ENCODE measurements around the gene NAB2.
A peak's percentile ranks its signal among the peaks of the same experiment; 100 is the strongest.
"Not testable (repeated sequence)": the region's sequence is repeated elsewhere in the genome, so short reads cannot be mapped to it uniquely, and the experiment has no call there.

NAB2 gene

GRCh38 chr12:57072661-57073060 lies 16.3 kb upstream of the NAB2 start:
- no peak for DNase-seq

- DNase-seq: not testable (repeated sequence)
Observed at GRCh38 chr12:57073566-57074450, 15.1 kb upstream of the NAB2 start.

- DNase-seq: peak; percentile 100
Observed at GRCh38 chr12:57078519-57079404, 10.2 kb upstream of the NAB2 start, which contains the start of gene NEMP1. Gene NEMP1, minus strand, starts transcription at chr12:57078791. Its CDS starts 46 bp downstream, at chr12:57078745.

GRCh38 chr12:57079821-57080220 lies 9.1 kb upstream of the NAB2 start:
- DNase-seq: no peak

GRCh38 chr12:57080855-57081254 lies 8.1 kb upstream of the NAB2 start:
- DNase-seq: no peak

GRCh38 chr12:57085999-57086492 lies 2.9 kb upstream of the NAB2 start:
- peak; percentile 70 for DNase-seq

- DNase-seq: peak; percentile 79
Observed at GRCh38 chr12:57086493-57087009, 2.4 kb upstream of the NAB2 start.

GRCh38 chr12:57087010-57087690 lies 1.8 kb upstream of the NAB2 start:
- peak; percentile 89 for DNase-seq

- DNase-seq: peak; percentile 98
Observed at GRCh38 chr12:57087691-57088353, 1.1 kb upstream of the NAB2 start.

- DNase-seq: peak; percentile 61
Observed at GRCh38 chr12:57089271-57090245, 644 bp downstream of the NAB2 start.

GRCh38 chr12:57090490-57090889 lies 1.6 kb downstream of the NAB2 start:
- no peak for DNase-seq

- DNase-seq: no peak
Observed at GRCh38 chr12:57090924-57091637, 2.2 kb downstream of the NAB2 start.

- DNase-seq: no peak
Observed at GRCh38 chr12:57091638-57092528, 3.0 kb downstream of the NAB2 start.

GRCh38 chr12:57092529-57092862 lies 3.6 kb downstream of the NAB2 start:
- no peak for DNase-seq

- no peak for DNase-seq
Observed at GRCh38 chr12:57092876-57093414, 4.0 kb downstream of the NAB2 start.

- peak; percentile 85 for DNase-seq
Observed at GRCh38 chr12:57093415-57094207, 4.7 kb downstream of the NAB2 start.

- DNase-seq: no peak
Observed at GRCh38 chr12:57094208-57095160, 5.6 kb downstream of the NAB2 start.

All from fibroblast of upper back skin (primary cell).